ENCODE measurements around the gene COL6A5. TPM values are rescaled to one million over a fixed set of nuclear protein-coding genes. Genes with fewer than 3 reads are reported as not detected.

COL6A5 gene
- total RNA-seq, 1 experiment from 2014 or later = 0.04 TPM

- H3K79me1 ChIP-seq (ENCODE audit: insufficient read depth, low read depth, low read length, poor library complexity, severe bottlenecking) = no peaks in the 10 kb centered on the region
- no peak overlapping the region for H3K23ac ChIP-seq (ENCODE audit: insufficient read length, low read depth, low read length)
- H4K91ac ChIP-seq (ENCODE audit: insufficient read length, low read depth, low read length) = no peak overlapping the region
- Mint-ChIP-seq H3K9me3 (no peaks in the 10 kb centered on the region), H3K27ac (no peak overlapping the region), H3K27me3 (ENCODE audit: low read depth) (no peaks in the 10 kb centered on the region; the same call in 1 of the 2 replicates), H3K4me3 (no peak overlapping the region), H3K36me3 (ENCODE audit: insufficient read depth in 1 of 3, low read depth in 3 of 3) (no peaks in the 10 kb centered on the region), H3K4me1 (peaks cover 2 to 4% of the 10 kb centered on the region in 2 experiments; a peak in 2 of 4 replicates)
- TF ChIP-seq CTCF (conservative IDR thresholded peaks at IDR 0.05) = no peak
- H4K20me1 ChIP-seq (ENCODE audit: control insufficient read depth, insufficient read depth, insufficient read length) = no peaks in the 10 kb centered on the region
- H2BK15ac ChIP-seq (ENCODE audit: low read depth, low read length) = no peak overlapping the region
- no peak overlapping the region for H2AK5ac ChIP-seq (ENCODE audit: insufficient read length, low read length)
- no peak overlapping the region for H3K56ac ChIP-seq (ENCODE audit: insufficient read length, low read depth, low read length)
- no peak overlapping the region for H2AFZ ChIP-seq (ENCODE audit: low read length)
- no peak overlapping the region for H3K9ac ChIP-seq (ENCODE audit: extremely low read depth, insufficient read length, low read length)
- no peak overlapping the region for H2BK20ac ChIP-seq (ENCODE audit: low read depth, low read length, poor library complexity, severe bottlenecking)
- no CpG with 5 or more reads among the region's 1 CpG for WGBS (ENCODE audit: extremely low coverage, insufficient read length, low lambda C conversion rate)
- H4K5ac ChIP-seq (ENCODE audit: insufficient read length, low read depth, low read length) = no peak overlapping the region
- H2BK120ac ChIP-seq (ENCODE audit: low read depth, low read length, poor library complexity, severe bottlenecking) = no peak overlapping the region
- no peak overlapping the region for H3T11ph ChIP-seq (ENCODE audit: low read length)
- no peak overlapping the region for H3K18ac ChIP-seq (ENCODE audit: insufficient read length, low read depth, low read length)
- no peaks in the 10 kb centered on the region for H3K79me2 ChIP-seq (ENCODE audit: insufficient read depth, low read length)
- no peak overlapping the region for H4K8ac ChIP-seq (replicated peaks; ENCODE audit: insufficient read length, low read depth, low read length)
- DNase-seq = no peak
- no peak overlapping the region for H2BK5ac ChIP-seq (ENCODE audit: insufficient read length, low read length)
- no peak overlapping the region for H2BK12ac ChIP-seq (ENCODE audit: insufficient read length, low read depth, low read length)
- H3K27me3 ChIP-seq (ENCODE audit: insufficient read depth, low read length) = no peaks in the 10 kb centered on the region
- no peaks in the 10 kb centered on the region for H3K23me2 ChIP-seq (ENCODE audit: insufficient read length, low read depth, low read length, poor library complexity, severe bottlenecking)
- H3K4me1 ChIP-seq (ENCODE audit: insufficient read depth, low read length) = no peaks in the 10 kb centered on the region
- H3K9me3 ChIP-seq (ENCODE audit: control insufficient read depth, low read depth, low read length) = no peaks in the 10 kb centered on the region
- no peak overlapping the region for H3K14ac ChIP-seq (ENCODE audit: insufficient read depth, low read length)
- no peak overlapping the region for H3K27ac ChIP-seq (ENCODE audit: insufficient read length, low read depth, low read length)
- no peak overlapping the region for H3K4ac ChIP-seq (ENCODE audit: low read depth, low read length)
- H3K4me2 ChIP-seq (ENCODE audit: insufficient read depth, insufficient read length, low read length) = no peak overlapping the region
These were observed 142.8 kb downstream of the COL6A5 start for GRCh38 chr3:130488288-130488687.
